NOMO-1 treated with DMSO at 0.1 percent for 48 hours (cell line): Measurements from ENCODE around the gene PCBP3.
"Not testable (repeated sequence)": the region's sequence is repeated elsewhere in the genome, so short reads cannot be mapped to it uniquely, and the experiment has no call there.

Source experiments
- DNase-seq: peaks from one replicate; lab custom pipeline; 2025; ENCODE audit not compliant: unreplicated experiment; lab: John Stamatoyannopoulos, UW

PCBP3 gene

GRCh38 chr21:45643021-45643980 lies at the start of gene PCBP3:
TSS of gene PCBP3 (plus strand) at chr21:45643725. CDS start at chr21:45850086, 206,361 bp downstream.
- peak; percentile 94 for DNase-seq

DNA sequence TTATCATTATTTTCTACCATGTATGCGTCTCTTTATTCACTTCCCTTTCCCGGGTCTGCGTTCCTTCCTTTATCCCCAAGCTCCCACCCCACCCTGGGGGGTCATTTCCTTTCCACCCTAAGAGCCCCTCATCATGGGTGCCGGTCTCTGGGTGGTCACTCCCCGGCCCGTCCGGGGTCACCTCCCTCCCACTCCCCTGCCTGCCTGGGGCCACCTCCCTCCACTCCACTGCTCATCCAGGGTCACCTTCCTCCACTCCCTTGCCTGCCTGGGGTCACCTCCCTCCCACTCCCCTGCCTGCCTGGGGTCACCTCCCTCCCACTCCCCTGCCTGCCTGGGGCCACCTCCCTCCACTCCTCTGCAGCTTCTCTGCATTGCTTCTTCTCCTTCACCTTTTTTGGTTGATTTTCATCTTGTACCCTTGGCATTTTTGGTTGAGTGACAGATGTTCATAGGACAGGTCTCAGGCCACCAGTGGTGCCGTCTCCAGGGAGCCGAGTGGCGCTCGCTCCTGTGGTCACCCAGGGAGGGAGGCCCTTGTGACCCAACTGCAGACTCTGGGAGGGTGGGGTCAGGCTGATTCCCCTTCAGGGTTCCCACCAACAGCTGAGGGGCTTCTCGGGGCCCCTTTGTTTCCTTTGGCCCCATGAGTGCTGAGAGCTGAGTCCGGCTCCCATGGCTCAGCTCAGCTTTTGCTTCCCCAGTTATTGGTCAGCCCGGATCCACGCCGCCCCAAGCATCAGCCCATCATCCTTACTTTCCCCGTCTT lies 48.6 kb upstream of the PCBP3 start:
- no peak for DNase-seq

- no peak for DNase-seq
Measured at GRCh38 chr21:45595574-45596295, 47.8 kb upstream of the PCBP3 start.

- DNase-seq: no peak
Measured at GRCh38 chr21:45596704-45597318, 46.7 kb upstream of the PCBP3 start.

GRCh38 chr21:45598109-45598508 lies 45.4 kb upstream of the PCBP3 start:
- DNase-seq: no peak

- no peak for DNase-seq
Measured at GRCh38 chr21:45598666-45599065, 44.9 kb upstream of the PCBP3 start.

GRCh38 chr21:45599146-45599581 lies 44.4 kb upstream of the PCBP3 start:
- no peak for DNase-seq

GRCh38 chr21:45600248-45600647 lies 43.3 kb upstream of the PCBP3 start:
- no peak for DNase-seq

GRCh38 chr21:45601551-45601950 lies 42.0 kb upstream of the PCBP3 start:
- DNase-seq: no peak

DNA sequence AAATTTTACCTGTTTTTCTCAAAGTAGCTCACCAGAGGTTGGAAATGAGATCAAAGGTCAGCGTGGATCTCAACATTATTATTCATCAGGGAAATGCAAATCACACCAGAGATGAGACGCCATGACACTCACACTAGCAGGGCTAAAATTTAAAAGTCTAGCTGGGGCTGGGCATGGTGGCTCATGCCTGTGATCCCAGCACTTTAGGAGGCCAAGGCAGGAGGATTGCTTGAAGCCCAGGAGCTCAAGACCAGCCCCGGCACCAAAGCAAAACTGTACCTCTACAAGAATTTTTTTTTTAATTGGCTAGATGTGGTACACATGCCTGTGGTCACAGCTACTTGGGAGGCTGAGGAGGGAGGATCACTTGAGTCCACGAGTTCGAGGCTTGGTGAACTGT lies 41.4 kb upstream of the PCBP3 start:
- no peak for DNase-seq

GRCh38 chr21:45603481-45603880 lies 40.0 kb upstream of the PCBP3 start:
- DNase-seq: no peak

DNA sequence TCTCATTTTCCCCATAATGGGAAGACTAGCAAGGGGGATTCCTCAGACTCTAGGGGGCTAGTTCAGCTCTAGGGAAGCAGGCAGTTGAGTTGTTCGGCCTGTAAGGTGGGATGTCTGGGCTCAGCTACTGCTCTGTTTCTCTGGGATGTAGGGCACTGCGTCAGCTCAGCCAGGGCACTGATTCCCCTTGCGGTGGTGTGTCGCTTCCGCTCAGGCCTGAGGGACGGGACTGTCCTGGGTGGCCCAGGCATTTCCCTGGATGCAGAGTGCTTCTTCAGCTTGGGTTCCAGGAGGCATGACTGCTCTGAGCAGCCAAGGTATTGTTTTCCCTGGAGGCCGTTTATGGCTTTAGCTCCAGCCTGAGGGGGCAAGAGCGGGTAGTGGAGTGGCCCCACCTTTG lies 38.8 kb upstream of the PCBP3 start:
- DNase-seq: not testable (repeated sequence)

- no peak for DNase-seq
Measured at GRCh38 chr21:45607021-45607908, 36.3 kb upstream of the PCBP3 start.

DNA sequence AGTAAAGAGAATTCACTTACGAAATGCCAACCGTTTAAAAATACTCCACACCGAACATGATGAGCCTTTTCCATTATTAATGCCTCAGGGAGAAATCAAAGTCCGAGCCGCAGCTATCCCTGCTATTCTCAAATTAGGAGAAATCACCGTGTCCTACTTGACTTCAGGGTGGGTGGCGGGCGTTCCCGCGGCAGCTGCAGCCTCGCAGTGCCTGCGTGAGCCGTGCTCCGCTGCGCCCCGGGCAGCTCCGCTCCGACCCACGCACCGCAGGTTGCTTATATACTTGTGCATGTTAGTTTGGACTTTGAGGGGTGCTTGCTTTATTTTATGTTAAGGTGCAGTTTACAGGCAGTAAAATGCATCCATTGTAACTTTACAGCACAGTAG lies 35.6 kb upstream of the PCBP3 start:
- no peak for DNase-seq

DNA sequence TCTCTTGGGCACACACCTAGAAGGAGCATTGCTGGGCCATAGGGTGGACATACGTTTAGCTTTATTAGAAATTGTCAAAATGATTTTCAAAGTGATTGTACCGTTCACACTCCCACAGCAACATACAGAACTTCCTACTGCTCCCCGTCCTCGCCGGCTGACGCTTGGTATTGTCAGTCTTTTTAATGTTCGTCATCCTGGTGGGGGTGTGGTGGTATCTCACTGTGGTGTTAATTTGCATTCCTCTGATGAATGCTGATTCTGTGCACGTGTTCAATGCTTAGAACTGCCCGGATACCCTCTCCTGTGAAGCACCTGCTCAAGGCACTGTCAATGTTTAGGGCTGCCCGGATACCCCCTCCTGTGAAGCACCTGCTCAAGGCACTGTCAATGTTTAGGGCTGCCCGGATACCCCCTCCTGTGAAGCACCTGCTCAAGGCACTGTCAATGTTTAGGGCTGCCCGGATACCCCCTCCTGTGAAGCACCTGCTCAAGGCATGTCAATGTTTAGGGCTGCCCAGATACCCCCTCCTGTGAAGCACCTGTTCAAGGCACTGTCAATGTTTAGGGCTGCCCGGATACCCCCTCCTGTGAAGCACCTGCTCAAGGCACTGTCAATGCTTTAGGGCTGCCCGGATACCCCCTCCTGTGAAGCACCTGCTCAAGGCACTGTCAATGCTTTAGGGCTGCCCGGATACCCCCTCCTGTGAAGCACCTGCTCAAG lies 34.6 kb upstream of the PCBP3 start:
- not testable (repeated sequence) for DNase-seq

- DNase-seq: not testable (repeated sequence)
Measured at GRCh38 chr21:45609616-45610015, 33.9 kb upstream of the PCBP3 start.

DNA sequence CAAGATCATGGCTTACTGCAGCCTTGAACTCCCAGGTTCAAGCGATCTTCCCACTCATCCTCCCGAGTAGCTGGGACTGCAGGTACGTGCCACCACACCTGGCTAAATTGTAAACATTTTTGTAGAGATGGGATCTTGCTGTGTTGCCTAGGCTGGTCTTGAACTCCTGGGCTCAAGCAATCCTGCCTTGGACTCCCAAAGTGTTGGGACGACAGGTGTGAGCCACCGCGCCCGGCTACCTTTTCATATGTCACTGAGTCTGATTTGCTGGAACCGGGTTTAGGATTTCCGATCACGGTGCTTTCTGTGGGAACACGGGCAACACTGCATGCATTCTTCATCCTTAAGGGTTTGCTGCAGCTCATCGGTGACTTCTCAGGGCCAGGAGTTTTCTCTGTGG lies 32.2 kb upstream of the PCBP3 start:
- DNase-seq: no peak

DNA sequence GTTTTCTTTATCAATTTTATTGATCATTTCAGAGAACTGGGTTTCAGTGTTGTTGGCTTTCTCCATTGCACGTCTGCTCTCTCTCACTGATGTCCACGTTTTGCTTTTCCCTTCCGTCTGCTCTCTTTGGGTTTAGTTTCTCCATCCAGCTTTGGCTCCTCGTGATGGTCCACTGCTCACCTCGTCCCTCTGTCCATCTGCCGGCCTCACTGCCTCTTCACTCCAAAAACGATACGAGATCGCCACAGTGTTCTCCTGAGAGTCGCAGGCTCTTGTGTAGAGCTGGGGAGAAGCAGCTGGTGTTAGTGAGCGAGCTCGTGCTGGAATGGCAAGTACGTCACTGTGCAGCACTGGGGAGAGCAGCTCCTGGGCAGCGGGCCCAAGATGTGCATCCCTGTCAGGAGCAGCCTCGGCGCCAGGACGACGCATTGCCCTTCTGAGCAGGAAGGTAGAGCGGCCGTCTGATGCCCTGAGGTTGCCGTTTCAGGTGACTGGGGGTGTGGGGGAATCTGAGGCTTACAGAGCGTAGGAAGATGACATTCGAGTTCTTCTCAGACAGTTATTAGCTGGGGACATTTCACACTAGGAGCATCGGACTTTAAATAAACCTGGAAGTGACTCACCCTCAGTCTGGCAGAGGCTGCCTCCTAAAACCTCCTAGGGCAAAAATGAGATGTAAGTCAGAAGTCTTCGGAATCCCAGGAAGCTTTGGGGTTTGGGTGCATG lies 31.4 kb upstream of the PCBP3 start:
- DNase-seq: no peak

DNA sequence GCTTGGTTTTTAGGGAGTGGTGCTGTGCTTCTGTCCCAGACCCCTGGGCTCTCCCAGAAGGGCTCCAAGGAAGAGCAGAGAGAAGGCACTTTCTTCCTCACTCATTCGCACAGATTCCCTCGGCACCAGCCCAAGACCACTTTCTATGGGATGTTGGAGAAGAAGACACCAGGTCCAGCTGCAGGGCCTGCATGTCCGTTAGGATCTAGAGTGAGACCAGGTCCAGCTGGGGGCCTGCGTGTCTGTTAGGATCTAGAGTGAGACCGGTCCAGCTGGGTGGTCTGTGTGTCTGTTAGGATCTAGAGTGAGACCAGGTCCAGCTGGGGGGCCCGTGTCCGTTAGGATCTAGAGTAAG lies 30.9 kb upstream of the PCBP3 start:
- DNase-seq: not testable (repeated sequence)
